ENCODE results near the gene THOC7.

The THOC7 gene

GRCh38 chr3:63791974-63792373, 71.6 kb downstream of the THOC7 start:
- Histone ChIP-seq H3K9me3 (ENCODE audit: control insufficient read depth, low read length) (no peaks in the 10 kb centered on the region), H3K4me2 (ENCODE audit: low read length) (no peak overlapping the region), H3K9ac (no peak overlapping the region), H3K4me3 (ENCODE audit: low read depth, low read length) (no peak overlapping the region), H2AFZ (no peak overlapping the region), H3K36me3 (ENCODE audit: control insufficient read depth, insufficient read depth, low read length) (no peaks in the 10 kb centered on the region), H3K27ac (no peak overlapping the region), H3K79me2 (no peaks in the 10 kb centered on the region), H3K4me1 (no peaks in the 10 kb centered on the region), H3K27me3 (ENCODE audit: control insufficient read depth, insufficient read depth, low read length) (no peaks in the 10 kb centered on the region)
- TF ChIP-seq, protein P1, sequence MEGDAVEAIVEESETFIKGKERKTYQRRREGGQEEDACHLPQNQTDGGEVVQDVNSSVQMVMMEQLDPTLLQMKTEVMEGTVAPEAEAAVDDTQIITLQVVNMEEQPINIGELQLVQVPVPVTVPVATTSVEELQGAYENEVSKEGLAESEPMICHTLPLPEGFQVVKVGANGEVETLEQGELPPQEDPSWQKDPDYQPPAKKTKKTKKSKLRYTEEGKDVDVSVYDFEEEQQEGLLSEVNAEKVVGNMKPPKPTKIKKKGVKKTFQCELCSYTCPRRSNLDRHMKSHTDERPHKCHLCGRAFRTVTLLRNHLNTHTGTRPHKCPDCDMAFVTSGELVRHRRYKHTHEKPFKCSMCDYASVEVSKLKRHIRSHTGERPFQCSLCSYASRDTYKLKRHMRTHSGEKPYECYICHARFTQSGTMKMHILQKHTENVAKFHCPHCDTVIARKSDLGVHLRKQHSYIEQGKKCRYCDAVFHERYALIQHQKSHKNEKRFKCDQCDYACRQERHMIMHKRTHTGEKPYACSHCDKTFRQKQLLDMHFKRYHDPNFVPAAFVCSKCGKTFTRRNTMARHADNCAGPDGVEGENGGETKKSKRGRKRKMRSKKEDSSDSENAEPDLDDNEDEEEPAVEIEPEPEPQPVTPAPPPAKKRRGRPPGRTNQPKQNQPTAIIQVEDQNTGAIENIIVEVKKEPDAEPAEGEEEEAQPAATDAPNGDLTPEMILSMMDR (IDR thresholded peaks at IDR 0.05) = peak; percentile 43
